ENCODE data around the gene MMD. TPM values are rescaled to one million over a fixed set of nuclear protein-coding genes. Genes with fewer than 3 reads are reported as not detected.
"Not testable (repeated sequence)": the region's sequence is repeated elsewhere in the genome, so short reads cannot be mapped to it uniquely, and the experiment has no call there.

The MMD gene
- polyA plus RNA-seq, 3 donors, result 3.4 to 7.0 (median 4.6) TPM

DNA sequence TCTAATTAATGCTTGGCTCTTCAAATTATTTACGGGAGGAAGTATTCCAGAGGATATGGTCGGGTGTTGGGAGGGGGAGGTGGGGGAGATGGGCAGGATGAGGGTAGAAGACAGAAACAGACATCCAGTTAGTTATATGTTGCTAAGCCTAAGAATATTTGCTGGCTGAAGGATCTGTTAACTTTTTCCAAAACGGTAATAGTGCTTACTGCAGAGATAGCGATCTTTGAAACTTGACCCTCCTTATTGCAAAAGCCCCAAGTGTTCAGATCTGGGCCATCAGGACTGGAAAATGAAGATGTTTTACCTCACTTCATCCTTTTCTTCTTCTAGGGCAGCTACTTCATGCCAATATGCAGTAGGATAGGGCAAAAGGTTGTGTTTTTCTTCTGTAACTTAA, 27.0 kb upstream of the MMD start:
- Mint-ChIP-seq H3K27ac (no peak overlapping the region), H3K9me3 (peaks cover 0 to 2% (median 0%) of the 10 kb centered on the region in 7 donors), H3K36me3 (no peaks in the 10 kb centered on the region), H3K27me3 (ENCODE audit: low read depth in 3 of 3) (peaks cover 1 to 6% (median 4%) of the 10 kb centered on the region in 3 donors), H3K4me3 (no peak overlapping the region), H3K4me1 (peaks cover 18% of the 10 kb centered on the region)
- peaks cover 6 to 7% of the 10 kb centered on the region in 2 donors for H3K4me1 ChIP-seq (ENCODE audit: control insufficient read depth in 1 of 2, insufficient read depth in 2 of 2, low read length in 2 of 2)
- H2AFZ ChIP-seq (ENCODE audit: insufficient read depth, low read depth, low read length, poor library complexity, severe bottlenecking), result no peak overlapping the region
- TF ChIP-seq CTCF (IDR thresholded peaks at IDR 0.05), result no peak
- H3K79me2 ChIP-seq (ENCODE audit: insufficient read depth, low read length), result no peaks in the 10 kb centered on the region
- intact Hi-C loops (cut with micrococcal nuclease), result no loop called here
- no peaks in the 10 kb centered on the region for H3K27me3 ChIP-seq (ENCODE audit: control insufficient read depth in 2 of 2, insufficient read depth in 2 of 2, low read length in 2 of 2)
- no CpG with 5 or more reads among the region's 4 CpGs for WGBS (ENCODE audit: insufficient coverage)
- DNase-seq, result no peak
- H3K4me3 ChIP-seq (replicated peaks in 1 of 3; ENCODE audit: low read depth in 2 of 3, low read length in 3 of 3), result no peak overlapping the region
- H3K36me3 ChIP-seq (replicated peaks in 1 of 2; ENCODE audit: control insufficient read depth in 1 of 2, insufficient read depth in 2 of 2, low read length in 2 of 2), result no peaks in the 10 kb centered on the region
- no peaks in the 10 kb centered on the region for H3K9me3 ChIP-seq (replicated peaks in 1 of 2; ENCODE audit: control insufficient read depth in 1 of 2, insufficient read depth in 1 of 2, low read length in 2 of 2)
- H4K20me1 ChIP-seq (ENCODE audit: insufficient read depth, low read length), result no peaks in the 10 kb centered on the region
- H3K9ac ChIP-seq (ENCODE audit: insufficient read depth, low read length, poor library complexity, severe bottlenecking), result no peak overlapping the region
- no peak overlapping the region for H3K4me2 ChIP-seq (replicated peaks; ENCODE audit: extremely low read depth, low read length, poor library complexity, severe bottlenecking)
- H3K27ac ChIP-seq (ENCODE audit: low read depth in 1 of 2, low read length in 2 of 2), result no peak overlapping the region

GRCh38 chr17:55446581-55447205, 25.1 kb upstream of the MMD start:
- intact Hi-C loops (cut with micrococcal nuclease), result no loop called here
- Histone ChIP-seq H3K27ac (ENCODE audit: low read depth in 1 of 2, low read length in 2 of 2) (no peak overlapping the region), H3K79me2 (ENCODE audit: insufficient read depth, low read length) (no peaks in the 10 kb centered on the region), H2AFZ (ENCODE audit: insufficient read depth, low read depth, low read length, poor library complexity, severe bottlenecking) (no peak overlapping the region), H3K36me3 (replicated peaks in 1 of 2; ENCODE audit: control insufficient read depth in 1 of 2, insufficient read depth in 2 of 2, low read length in 2 of 2) (no peaks in the 10 kb centered on the region), H3K4me2 (replicated peaks; ENCODE audit: extremely low read depth, low read length, poor library complexity, severe bottlenecking) (no peak overlapping the region), H3K9me3 (replicated peaks in 1 of 2; ENCODE audit: control insufficient read depth in 1 of 2, insufficient read depth in 1 of 2, low read length in 2 of 2) (no peaks in the 10 kb centered on the region), H3K27me3 (ENCODE audit: control insufficient read depth in 2 of 2, insufficient read depth in 2 of 2, low read length in 2 of 2) (no peaks in the 10 kb centered on the region), H3K9ac (ENCODE audit: insufficient read depth, low read length, poor library complexity, severe bottlenecking) (no peak overlapping the region), H3K4me3 (replicated peaks in 1 of 3; ENCODE audit: low read depth in 2 of 3, low read length in 3 of 3) (no peak overlapping the region), H4K20me1 (ENCODE audit: insufficient read depth, low read length) (no peaks in the 10 kb centered on the region), H3K4me1 (ENCODE audit: control insufficient read depth in 1 of 2, insufficient read depth in 2 of 2, low read length in 2 of 2) (peaks cover 6 to 7% of the 10 kb centered on the region in 2 donors)
- H3K36me3 Mint-ChIP-seq, result no peaks in the 10 kb centered on the region
- H3K4me3 Mint-ChIP-seq, result no peak overlapping the region
- H3K27me3 Mint-ChIP-seq (ENCODE audit: low read depth in 3 of 3), result peaks cover 1 to 7% (median 6%) of the 10 kb centered on the region in 3 donors
- TF ChIP-seq CTCF (IDR thresholded peaks at IDR 0.05), result no peak
- 100% methylated on average over 1 of the region's 4 CpGs for WGBS (ENCODE audit: insufficient coverage)
- H3K27ac Mint-ChIP-seq, result no peak overlapping the region
- no peak for DNase-seq
- peaks cover 10% of the 10 kb centered on the region for H3K4me1 Mint-ChIP-seq
- H3K9me3 Mint-ChIP-seq, result no peaks in the 10 kb centered on the region

- H3K27me3 Mint-ChIP-seq (ENCODE audit: low read depth in 3 of 3); DNase-seq; H3K9ac ChIP-seq (ENCODE audit: insufficient read depth, low read length, poor library complexity, severe bottlenecking); H3K9me3 Mint-ChIP-seq; H3K27ac ChIP-seq (ENCODE audit: low read depth in 1 of 2, low read length in 2 of 2); H4K20me1 ChIP-seq (ENCODE audit: insufficient read depth, low read length); H3K4me2 ChIP-seq (replicated peaks; ENCODE audit: extremely low read depth, low read length, poor library complexity, severe bottlenecking); H3K27me3 ChIP-seq (ENCODE audit: control insufficient read depth in 2 of 2, insufficient read depth in 2 of 2, low read length in 2 of 2); intact Hi-C loops (cut with micrococcal nuclease); H2AFZ ChIP-seq (ENCODE audit: insufficient read depth, low read depth, low read length, poor library complexity, severe bottlenecking); H3K4me3 ChIP-seq (replicated peaks in 1 of 3; ENCODE audit: low read depth in 2 of 3, low read length in 3 of 3); H3K36me3 Mint-ChIP-seq; H3K79me2 ChIP-seq (ENCODE audit: insufficient read depth, low read length); H3K4me1 ChIP-seq (ENCODE audit: control insufficient read depth in 1 of 2, insufficient read depth in 2 of 2, low read length in 2 of 2); H3K9me3 ChIP-seq (replicated peaks in 1 of 2; ENCODE audit: control insufficient read depth in 1 of 2, insufficient read depth in 1 of 2, low read length in 2 of 2); H3K4me3 Mint-ChIP-seq; H3K36me3 ChIP-seq (replicated peaks in 1 of 2; ENCODE audit: control insufficient read depth in 1 of 2, insufficient read depth in 2 of 2, low read length in 2 of 2): not testable (repeated sequence)
- 93% methylated on average over 2 of the region's 4 CpGs for WGBS (ENCODE audit: insufficient coverage)
- H3K27ac Mint-ChIP-seq, result peak overlapping the region in 2 of 7 donors; percentile 19 to 76
- H3K4me1 Mint-ChIP-seq, result peaks cover 10% of the 10 kb centered on the region
These were observed 24.4 kb upstream of the MMD start for GRCh38 chr17:55446004-55446403.

Measured in CD14-positive monocyte (primary cell).